SU-DHL-6 (cell line): Measurements from ENCODE around the gene INPP5A.

Experiments used
- H2AFZ ChIP-seq: fragments of 200-600 bp; sonication (generic); 2 replicates; pipeline ENCODE4 v1.6.1; 2014; ENCODE audit warnings: low read depth, mild to moderate bottlenecking, moderate library complexity, mixed read lengths, antibody characterized with exemption, low read length; ENCODE audit not compliant: severe bottlenecking
- H3F3A ChIP-seq: fragments of 200-600 bp; shearing (Covaris generic); 2 replicates; pipeline ENCODE4 v1.6.0; 2016; ENCODE audit warnings: antibody characterized with exemption, mild to moderate bottlenecking; ENCODE audit not compliant: insufficient read depth
- H3K27ac ChIP-seq: fragments of 200-600 bp; sonication (generic); 2 replicates; pipeline ENCODE4 v1.5.1; 2016; ENCODE audit warnings: low read depth, mild to moderate bottlenecking, low read length, moderate library complexity, mixed read lengths
- H3K27me3 ChIP-seq: fragments of 200-600 bp; sonication (generic), shearing (Covaris generic); 2 replicates; pipeline ENCODE4 v1.6.0; 2014; ENCODE audit warnings: mild to moderate bottlenecking, low read length
- H3K36me3 ChIP-seq: fragments of 200-600 bp; sonication (generic); 2 replicates; pipeline ENCODE4 v1.6.1; 2014; ENCODE audit warnings: mild to moderate bottlenecking, low read length, mixed read lengths
- H3K4me2 ChIP-seq: fragments of 300-600, 200-600 bp; shearing (Covaris generic), sonication (generic); 2 replicates; pipeline ENCODE4 v1.6.0; 2014; ENCODE audit warnings: low read length, low read depth, mild to moderate bottlenecking; ENCODE audit not compliant: poor library complexity, severe bottlenecking
- H3K4me3 ChIP-seq: fragments of 200-600 bp; sonication (generic); 2 replicates; pipeline ENCODE4 v1.5.1; 2014; ENCODE audit warnings: antibody characterized with exemption, low read length, mild to moderate bottlenecking, mixed read lengths; ENCODE audit not compliant: insufficient read depth, poor library complexity, severe bottlenecking
- H3K79me2 ChIP-seq: fragments of 200-600 bp; sonication (generic); 2 replicates; pipeline ENCODE4 v1.6.1; 2014; ENCODE audit warnings: mild to moderate bottlenecking, low read length, moderate library complexity; ENCODE audit not compliant: insufficient read depth
- H3K9ac ChIP-seq: fragments of 200-600 bp; sonication (generic); 2 replicates; pipeline ENCODE4 v1.7.0; 2014; ENCODE audit warnings: mild to moderate bottlenecking, low read length
- H3K9me2 ChIP-seq: fragments of 200-600 bp; sonication (generic); replicated peaks from 2 replicates; pipeline ENCODE4 v1.6.1; 2014; ENCODE audit warnings: low read length; ENCODE audit not compliant: insufficient read depth
- H3K9me3 ChIP-seq: fragments of 200-600 bp; sonication (generic); 2 replicates; pipeline ENCODE4 v1.6.1; 2014; ENCODE audit warnings: low read length, mixed read lengths; ENCODE audit not compliant: insufficient read depth
- H4K20me1 ChIP-seq: fragments of 200-600 bp; sonication (generic); 2 replicates; pipeline ENCODE4 v1.6.1; 2014; ENCODE audit warnings: low read depth, mild to moderate bottlenecking, antibody characterized with exemption, low read length, moderate library complexity, mixed read lengths
- EZH2phosphoT487 ChIP-seq: fragments of 200-600 bp; sonication (generic), shearing (Covaris generic); conservative IDR thresholded peaks from 2 replicates; pipeline ENCODE4 v1.6.1; 2018; ENCODE audit warnings: mild to moderate bottlenecking, antibody characterized with exemption, low read length, moderate library complexity, mixed read lengths
- TF ChIP-seq, protein P1 (sequence below): fragments of 200-600 bp; sonication (generic); IDR thresholded peaks from one replicate; pipeline ENCODE4 v1.5.1; 2017; ENCODE audit warnings: antibody characterized with exemption, mild to moderate bottlenecking, low read length, moderate library complexity; ENCODE audit not compliant: insufficient read depth, poor library complexity, severe bottlenecking

The INPP5A gene

DNA sequence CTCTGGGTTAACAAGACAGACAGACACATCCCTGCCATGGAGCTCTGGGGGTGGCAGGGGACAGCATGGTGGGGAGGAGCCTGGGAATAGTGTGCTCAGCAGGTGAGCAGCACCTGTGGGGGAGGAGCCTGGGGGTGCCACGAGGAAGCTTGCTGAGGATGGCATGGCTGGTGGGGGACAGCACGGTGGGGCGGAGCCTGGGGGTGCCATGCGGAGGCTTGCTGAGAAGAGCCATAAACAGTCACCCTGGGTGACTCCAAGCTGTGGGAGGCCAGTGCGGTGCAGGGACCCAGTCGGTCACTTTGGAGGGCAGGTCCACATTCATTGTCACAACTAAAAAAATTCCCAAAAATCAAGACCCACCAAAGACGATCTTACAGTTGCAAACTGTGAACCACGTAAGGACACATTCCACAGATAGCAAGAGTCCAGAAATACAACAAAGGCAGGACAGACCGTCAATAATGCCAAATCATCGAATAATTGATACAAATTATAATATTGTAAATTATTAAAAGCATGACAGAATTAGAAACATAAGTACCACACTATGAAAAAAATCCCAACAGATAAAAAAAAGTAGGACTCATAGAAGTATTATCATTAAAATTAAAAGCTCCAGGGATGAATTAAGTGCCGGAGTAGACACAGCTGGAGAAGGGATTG lies 223.9 kb downstream of the INPP5A start:
- Histone ChIP-seq H3K9me3 (no peaks in the 10 kb centered on the region), H3K4me3 (no peak overlapping the region), H3K79me2 (no peaks in the 10 kb centered on the region), H2AFZ (no peak overlapping the region), H3F3A (no peaks in the 10 kb centered on the region), H3K9me2 (no peaks in the 10 kb centered on the region), H3K36me3 (no peaks in the 10 kb centered on the region), H3K27ac (no peak overlapping the region), H4K20me1 (no peaks in the 10 kb centered on the region), H3K27me3 (no peaks in the 10 kb centered on the region), H3K4me2 (no peak overlapping the region), H3K9ac (no peak overlapping the region)
- TF ChIP-seq, protein P1, sequence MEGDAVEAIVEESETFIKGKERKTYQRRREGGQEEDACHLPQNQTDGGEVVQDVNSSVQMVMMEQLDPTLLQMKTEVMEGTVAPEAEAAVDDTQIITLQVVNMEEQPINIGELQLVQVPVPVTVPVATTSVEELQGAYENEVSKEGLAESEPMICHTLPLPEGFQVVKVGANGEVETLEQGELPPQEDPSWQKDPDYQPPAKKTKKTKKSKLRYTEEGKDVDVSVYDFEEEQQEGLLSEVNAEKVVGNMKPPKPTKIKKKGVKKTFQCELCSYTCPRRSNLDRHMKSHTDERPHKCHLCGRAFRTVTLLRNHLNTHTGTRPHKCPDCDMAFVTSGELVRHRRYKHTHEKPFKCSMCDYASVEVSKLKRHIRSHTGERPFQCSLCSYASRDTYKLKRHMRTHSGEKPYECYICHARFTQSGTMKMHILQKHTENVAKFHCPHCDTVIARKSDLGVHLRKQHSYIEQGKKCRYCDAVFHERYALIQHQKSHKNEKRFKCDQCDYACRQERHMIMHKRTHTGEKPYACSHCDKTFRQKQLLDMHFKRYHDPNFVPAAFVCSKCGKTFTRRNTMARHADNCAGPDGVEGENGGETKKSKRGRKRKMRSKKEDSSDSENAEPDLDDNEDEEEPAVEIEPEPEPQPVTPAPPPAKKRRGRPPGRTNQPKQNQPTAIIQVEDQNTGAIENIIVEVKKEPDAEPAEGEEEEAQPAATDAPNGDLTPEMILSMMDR = no peak
- TF ChIP-seq EZH2phosphoT487 = no peak

DNA sequence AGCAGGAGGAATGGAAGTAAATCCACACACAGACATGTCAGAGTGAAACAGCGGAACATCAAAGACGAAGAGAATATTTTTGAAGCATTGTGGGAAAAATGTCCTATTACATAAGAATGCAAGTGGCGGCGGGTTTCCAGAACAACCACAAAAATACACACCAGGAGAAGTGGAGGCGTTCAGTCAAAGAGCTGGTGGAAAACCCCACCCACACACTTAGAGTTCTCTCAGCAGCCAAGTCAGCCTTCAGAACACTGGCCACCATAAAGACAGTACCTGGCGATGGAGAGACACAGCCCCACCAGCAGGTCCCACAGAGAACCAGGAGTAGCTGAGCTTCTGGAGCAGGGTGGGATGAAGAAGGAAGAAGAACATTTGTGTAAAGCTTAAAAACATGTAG lies 224.7 kb downstream of the INPP5A start:
- no peak overlapping the region for H3K4me2 ChIP-seq
- no peaks in the 10 kb centered on the region for H3K9me2 ChIP-seq
- no peak overlapping the region for H3K27ac ChIP-seq
- H4K20me1 ChIP-seq = no peaks in the 10 kb centered on the region
- H3K9ac ChIP-seq = no peak overlapping the region
- H3K79me2 ChIP-seq = no peaks in the 10 kb centered on the region
- no peak overlapping the region for H3K4me3 ChIP-seq
- no peak overlapping the region for H2AFZ ChIP-seq
- no peaks in the 10 kb centered on the region for H3K36me3 ChIP-seq
- TF ChIP-seq, protein P1 = no peak
- no peak for TF ChIP-seq EZH2phosphoT487
- H3K9me3 ChIP-seq = no peaks in the 10 kb centered on the region
- H3K27me3 ChIP-seq = no peaks in the 10 kb centered on the region
- H3F3A ChIP-seq = no peaks in the 10 kb centered on the region

DNA sequence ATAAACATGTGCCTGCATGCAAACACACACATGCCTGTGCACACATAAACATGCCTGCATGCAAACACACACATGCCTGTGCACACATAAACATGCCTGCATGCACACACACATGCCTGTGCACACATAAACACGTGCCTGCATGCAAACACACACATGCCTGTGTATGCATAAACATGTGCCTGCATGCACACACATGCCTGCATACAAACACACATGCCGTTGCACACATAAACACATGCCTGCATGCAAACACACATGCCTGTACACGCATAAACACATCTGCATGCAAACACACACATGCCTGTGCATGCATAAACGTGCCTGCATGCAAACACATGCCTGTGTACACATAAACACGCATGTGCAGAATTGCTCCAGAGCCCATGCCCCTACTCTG lies 226.0 kb downstream of the INPP5A start:
- Histone ChIP-seq H3K9me2 (no peaks in the 10 kb centered on the region), H4K20me1 (no peaks in the 10 kb centered on the region), H3K4me2 (no peak overlapping the region), H3K36me3 (no peaks in the 10 kb centered on the region), H3K9me3 (no peaks in the 10 kb centered on the region), H3K27me3 (no peaks in the 10 kb centered on the region), H3K4me3 (no peak overlapping the region), H3K9ac (no peak overlapping the region), H3K79me2 (no peaks in the 10 kb centered on the region), H2AFZ (no peak overlapping the region), H3F3A (no peaks in the 10 kb centered on the region), H3K27ac (no peak overlapping the region)
- TF ChIP-seq, protein P1 = no peak
- TF ChIP-seq EZH2phosphoT487 = no peak
